NCI-H1092 (cell line): ENCODE results near the gene RETREG3.

ENCODE experiments used
- DNase-seq: peaks from one replicate; lab custom pipeline; 2025; lab: John Stamatoyannopoulos, UW

Gene RETREG3

DNA sequence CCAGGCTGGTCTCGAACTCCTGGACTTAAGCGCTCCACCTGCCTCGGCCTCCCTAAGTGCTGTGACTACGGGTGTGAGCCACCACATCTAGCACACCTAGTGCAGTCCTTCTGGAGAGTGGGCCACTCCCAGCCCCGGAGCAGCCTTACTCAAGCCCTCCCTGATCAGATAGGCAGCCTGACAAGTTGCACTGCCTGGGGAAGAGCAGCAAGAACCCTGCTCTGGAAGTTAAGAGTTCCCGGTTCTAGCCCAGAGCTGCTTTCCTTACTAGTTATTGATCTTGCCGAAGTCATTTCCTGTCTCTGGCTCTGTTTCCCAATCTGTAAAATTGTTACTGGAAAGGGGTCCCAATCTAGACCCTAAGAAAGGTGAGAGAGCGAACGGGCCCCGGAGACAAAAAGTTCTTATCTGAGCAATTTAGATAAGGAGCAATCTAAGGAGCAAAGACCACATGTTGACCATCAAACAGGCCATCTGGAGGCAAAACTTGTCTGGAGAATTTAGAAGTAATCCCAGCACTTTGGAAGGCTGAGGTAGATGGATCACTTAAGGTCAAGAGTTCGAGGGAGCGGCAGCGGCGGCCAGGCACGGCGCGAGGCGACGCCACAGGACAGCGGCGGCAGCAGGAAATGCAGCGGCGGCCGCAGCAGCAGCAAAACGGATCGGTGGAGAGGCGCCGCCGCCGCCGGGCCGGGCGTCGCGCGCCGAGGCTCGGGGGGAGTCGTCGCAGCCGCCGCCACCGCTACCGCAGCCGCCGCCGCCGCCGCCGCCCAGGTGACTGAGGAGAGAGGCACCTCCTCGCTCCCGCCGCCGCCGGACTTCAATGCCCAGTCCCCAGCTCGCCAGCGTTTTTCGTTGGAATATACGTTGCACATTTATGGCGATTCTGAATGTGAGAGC is 77.5 kb downstream of the RETREG3 start:
- peak; percentile 44 for DNase-seq

DNA sequence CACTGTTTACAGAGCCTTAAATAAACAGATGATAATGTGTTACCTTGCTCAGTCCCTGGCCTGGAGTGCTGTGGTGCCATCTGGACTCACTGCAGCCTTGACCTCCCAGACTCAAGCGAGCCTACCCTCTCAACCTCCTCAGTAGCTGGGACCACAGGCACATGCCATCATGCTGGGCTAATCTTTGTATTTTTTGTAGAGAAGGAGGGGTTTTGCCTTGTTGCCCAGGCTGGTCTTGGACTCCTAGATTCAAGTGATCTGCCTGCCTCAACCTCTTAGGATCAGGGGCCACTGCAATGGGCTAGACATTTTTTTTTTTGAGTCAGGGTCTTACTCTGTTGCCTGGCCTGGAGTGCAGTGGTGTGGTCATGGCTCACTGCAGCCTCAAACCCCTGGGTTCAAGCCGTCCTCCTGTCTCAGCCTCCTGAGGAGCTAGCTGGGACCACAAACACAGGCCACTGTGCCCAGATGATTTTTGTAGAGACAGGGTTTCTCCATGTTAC is 78.2 kb downstream of the RETREG3 start:
- DNase-seq, result no peak
